ENCODE measurements around the gene ADCYAP1.

ADCYAP1 gene

GRCh38 chr18:910247-910646, 5.6 kb downstream of the ADCYAP1 start:
- DNase-seq, result no peak

DNA sequence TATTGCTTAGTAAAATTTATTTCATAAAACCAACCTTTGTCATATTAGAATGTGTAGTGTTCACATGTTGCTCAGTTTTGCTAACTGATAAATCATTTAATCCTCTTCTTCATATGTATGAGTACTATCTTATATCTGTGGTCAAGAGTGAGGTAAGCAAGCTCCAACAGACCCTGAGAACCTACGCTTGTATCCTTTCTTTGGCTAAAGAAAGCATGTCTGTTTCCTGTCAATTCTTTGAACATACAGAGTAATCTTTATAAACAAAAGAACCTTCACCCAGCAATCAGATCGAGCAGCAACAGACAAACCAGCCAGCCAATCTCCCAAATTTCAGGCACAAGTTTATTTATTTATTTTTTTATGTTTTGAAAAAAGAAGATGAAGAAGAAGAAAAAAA, 6.4 kb downstream of the ADCYAP1 start:
- no peak for DNase-seq

DNA sequence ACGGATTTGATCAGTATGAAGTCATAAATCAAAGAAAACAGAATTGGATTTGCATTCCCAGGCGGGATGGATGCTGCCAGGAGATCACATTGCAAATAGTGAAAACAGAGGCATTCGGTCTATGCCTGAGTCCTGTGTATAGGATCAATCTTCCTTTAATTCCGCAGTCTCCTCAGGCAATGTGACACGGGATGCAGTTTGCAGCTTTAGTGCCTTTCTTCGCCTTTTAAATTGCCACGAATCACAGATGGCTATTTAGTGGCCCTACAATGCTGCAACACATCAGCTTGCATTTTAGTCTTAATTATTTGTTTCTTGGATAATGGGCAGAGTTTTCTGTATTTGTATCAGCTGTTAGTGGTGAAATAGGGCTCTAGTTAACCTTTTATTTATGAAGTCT, 6.8 kb downstream of the ADCYAP1 start:
- no peak for DNase-seq

DNA sequence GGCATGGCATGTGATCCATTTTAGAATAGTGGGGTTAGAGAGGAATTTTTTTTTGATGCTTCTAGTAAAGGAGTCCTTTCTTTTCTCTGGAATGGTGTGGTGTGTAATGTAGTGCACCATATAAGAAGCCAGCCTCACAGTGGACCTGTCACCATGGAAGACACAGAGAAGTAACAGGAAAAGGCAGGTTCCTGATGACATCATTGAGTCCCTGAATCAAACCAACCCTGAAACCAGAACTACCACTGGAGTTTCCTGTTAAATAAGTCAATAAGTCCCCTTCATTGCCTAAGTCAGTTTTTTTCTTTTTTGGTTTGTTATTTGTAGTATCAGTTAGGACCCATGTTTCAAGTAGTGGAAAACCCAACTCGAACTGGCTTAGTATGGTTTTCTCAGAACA, 11.9 kb downstream of the ADCYAP1 start:
- DNase-seq, result no peak

DNA sequence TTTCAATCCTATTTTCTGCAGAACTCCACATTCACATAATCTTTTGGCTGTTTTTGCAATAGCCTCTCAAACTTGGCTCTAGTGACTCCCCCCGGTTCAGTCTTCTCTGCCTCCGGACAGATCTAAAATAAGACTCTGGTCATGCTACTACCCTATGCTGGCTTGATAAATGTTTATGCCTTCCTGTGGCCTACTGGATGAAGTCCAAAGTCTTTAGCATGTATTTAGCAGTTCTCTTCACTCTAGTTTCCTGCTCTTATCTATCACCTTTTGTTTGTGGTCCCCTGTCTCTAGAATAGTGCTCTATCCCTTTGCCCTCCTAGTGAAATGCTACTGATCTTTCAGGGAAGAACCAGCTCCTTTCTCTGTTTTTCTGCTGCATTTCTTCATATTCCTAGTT, 14.4 kb downstream of the ADCYAP1 start:
- DNase-seq, result no peak

DNA sequence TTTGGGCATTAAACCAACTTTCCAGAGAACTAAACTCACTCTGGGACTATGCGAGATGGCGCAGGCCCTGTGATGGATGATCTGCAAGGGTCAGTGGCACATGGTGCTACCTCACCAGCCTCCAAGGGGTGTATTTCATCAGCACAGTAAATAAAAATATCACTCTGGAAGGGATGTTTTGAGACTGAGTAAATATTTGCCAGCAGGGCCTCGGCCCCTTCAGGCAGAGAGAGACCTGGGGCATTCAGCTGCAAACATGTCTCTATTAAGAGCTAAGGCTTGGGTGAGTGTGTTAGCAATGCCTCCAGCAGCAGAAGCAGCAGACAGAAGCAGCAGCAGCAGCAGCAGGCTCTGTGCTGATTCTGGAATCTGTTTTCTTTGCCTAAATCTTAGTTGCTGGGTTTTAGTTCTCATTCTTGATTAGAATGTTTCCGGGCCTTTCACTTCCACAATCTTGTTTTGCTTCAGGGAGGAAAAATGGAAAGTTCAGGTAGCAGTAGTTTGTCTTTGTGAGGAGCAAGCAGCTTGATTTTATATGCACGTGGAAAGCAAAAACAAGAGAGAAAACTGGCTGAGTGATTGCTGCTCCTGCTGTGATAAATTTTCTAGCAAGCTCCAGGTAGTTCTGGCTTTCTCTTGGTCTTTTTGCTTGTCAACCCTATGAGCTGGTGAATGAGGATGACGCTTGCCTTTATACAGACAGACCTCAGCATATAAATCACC, 18.6 kb downstream of the ADCYAP1 start:
- no peak for DNase-seq

DNA sequence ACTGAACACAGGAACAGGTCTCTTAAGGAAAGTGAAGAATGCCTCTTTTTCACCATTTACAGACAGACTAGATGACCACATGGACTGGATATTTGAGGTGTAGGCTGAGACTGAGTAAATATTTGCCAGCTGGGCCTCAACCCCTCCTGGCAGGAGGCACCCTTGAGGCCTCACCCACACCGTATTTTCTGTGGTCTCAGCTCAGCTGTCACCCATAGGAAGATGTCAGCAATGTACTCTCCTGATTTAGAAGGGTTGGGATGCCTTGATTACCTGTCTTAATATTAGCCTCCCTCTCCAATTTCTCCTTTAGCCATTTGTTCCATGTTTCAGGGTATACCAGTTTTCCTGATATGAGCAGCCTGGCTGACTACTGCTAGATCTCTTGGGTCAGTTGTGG, 20.3 kb downstream of the ADCYAP1 start:
- no peak for DNase-seq

DNA sequence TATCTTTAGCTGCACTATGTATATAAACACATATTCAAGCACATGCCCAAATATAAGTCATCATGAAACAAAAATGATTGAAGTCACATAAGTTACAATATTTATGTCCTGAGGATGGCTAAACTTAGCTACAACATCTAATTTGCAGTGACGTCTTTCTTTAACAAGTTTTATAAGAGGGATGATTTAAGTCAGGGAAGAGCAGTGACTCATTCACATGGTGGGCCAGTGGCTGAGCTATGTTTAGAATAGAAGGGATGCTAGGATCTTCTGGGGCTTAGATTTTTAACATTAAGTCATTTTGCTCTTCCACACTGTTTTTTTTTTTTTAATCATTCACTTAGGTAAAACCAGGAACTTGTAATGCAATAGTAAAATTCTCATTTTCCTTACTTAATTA, 22.3 kb downstream of the ADCYAP1 start:
- no peak for DNase-seq

DNA sequence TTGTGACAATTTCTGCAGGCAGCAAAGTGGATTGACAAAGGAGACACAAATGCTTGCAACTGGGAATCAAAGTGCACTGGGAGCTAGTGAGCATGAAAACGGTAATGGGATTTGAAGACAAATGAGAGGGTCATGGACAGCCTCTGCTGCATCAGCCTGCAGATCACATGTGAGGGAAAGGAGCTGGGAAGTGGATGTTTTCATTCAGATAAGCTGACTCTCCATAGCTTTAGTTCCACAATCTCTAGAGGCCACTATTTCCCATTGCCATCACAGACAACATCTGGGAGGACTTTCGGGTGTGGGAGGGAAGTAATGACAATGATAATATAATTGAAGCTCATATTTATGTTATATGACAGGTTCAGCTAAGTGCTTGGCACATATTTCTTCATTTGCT, 28.4 kb downstream of the ADCYAP1 start:
- DNase-seq, result no peak

DNA sequence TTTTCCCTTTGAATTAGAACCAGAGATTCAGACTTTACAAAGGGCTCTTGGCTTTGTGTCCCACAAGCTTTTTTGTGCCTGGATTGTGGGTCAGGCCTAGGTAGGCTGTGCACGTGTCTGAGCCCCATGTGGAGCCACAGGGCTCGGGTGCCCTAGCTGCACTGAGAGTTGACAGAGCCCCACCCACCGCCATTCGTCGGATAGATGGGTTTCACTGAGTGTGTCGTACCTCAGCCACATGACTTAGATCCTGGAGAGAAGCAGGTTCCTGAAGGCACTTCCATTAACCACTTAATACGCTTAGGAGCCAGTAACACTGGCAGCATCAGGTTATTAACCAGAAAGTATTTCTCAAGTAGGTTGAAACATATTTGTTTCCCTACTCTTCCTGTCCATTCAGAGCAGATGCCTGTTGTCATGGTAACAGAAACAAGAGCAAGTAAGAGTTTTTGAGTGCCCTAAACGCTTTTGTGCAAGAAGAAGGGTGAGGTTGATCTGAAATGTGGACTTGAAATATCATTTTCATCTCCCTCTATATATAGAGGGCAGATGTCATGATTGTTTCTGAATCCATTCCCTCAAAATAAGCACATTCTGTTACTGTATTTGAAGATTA, 30.0 kb downstream of the ADCYAP1 start:
- no peak for DNase-seq

DNA sequence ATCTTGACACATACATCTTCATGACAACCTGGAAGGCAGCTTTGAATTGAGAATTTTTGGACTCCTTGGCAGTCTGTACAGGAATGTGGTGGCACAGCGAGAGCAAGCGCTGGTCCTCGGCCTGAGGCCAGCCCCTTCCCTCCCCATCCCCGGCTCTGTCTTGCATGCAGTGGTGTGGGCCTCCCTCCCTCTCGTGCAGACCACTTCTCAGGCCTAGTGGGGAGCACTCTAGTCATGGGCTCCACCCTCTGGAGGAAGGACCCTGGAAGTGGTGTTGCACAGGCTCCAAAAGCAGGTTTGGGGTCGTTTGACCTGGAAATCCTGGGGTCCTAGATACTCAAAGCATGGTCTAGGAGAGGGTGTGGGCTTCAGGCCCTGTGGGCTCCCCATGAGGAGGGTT, 32.3 kb downstream of the ADCYAP1 start:
- no peak for DNase-seq

- DNase-seq, result no peak
These were observed 34.5 kb downstream of the ADCYAP1 start for GRCh38 chr18:939166-939565.

DNA sequence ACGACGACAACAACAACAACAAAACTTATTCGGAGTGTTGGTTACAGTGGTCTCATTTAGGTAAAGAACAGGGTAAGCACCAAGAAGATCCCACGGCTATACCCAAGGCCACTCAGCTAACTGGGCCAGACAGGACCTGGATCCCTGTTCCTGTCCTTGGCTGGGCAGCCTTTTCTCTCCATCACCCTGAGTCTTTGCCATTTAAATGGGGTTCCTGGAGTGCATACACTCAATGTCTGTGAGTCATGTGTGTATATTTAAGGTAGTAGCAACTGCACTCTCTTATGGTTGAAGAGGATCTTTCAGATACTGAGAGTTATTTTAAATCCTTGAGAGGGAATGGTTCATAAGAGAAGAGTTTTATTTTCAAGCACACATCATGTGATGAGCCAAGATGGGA, 35.3 kb downstream of the ADCYAP1 start:
- DNase-seq, result no peak

- DNase-seq, result no peak
These were observed 36.7 kb downstream of the ADCYAP1 start for GRCh38 chr18:941331-941730.

DNA sequence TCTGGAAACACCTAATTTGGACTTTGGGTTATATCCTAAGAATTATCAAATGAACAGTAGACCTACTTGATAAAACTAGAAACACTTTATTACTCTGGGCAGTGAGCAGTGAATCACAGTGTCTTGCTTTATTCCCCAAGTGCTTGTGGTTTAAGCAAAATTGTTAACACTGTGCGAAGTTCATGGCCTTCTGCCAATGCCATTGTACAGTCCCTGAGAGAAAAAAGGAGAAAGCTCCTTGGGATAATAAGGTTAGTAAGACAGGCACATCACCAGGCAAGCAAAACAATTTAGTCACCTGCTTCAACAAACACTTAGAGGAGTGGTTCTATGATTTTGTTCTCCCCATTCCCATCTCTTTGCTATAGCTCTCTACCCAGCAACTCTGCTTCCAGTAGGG, 39.8 kb downstream of the ADCYAP1 start:
- no peak for DNase-seq

DNA sequence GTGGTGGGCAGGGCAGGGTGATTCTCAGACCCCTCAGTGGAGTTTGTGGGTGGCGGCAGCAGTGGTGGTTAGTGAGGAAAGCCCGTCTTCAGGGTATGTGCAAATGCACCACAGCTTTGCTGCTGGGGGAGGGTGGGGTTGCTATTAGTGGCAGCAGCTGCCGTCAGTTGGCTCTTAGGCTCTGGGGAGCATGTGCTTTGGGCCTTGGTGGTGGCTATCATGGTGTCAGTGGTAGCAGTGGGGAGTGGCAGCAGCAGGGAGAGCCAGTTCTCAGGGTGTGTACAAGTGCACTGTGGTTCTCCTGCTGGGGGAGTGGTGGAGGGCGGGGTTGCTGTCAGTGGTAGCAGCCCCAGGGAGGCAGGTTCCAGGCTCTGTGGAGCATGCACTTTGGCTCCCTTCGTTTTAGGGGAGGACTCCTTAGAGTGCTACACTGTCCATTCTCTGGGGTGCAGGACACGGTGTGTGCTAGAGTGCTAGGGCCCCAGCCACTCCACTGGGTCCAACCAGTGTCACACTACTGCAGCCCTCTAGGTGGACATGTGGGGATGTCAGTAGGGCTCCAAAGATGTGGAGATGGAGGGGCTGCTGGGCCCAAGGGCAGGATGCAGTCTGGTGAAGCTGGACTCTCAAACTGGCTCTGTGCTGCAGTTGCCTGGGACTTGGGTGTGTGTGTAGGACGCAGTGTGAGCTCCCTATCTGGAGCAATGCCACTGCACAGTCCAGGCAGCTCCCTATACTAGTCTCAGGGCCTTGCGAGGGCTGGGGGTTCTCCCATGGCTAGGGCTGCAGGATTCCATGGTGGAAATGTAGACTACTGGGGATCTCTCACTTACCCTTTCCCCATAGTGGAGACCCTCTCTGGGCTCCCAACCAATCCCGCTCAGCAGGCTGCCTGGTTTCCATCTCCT, 45.3 kb downstream of the ADCYAP1 start:
- no peak for DNase-seq

DNA sequence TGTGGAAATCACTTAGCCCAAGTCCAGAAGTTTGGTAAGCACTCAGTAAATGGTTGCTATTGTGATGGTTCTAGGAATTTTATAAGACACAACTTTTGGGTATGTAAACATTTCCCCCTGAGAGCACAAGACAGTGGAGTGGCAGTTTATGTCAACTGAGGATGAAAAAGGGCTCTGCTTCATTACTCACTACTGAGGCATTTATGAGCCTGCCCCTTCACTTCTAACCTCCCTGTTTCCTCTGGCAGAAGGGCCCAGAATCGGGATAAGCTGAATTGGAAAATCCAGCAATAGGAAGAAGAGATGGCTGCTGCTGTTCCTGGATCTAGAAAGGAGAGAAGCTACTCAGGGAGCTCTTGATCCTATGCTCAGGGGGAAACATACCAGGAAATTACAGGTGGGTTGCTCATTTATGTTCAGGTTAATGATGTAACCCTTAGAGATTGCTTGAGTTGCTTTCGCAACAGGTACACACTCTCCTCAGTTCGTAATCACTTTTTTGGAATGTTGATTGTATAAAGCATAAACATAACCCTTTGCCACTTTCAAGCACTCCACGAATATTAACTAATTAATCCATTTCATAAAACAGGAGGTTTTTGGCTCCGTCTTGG, 46.3 kb downstream of the ADCYAP1 start:
- DNase-seq, result no peak

- no peak for DNase-seq
These were observed 50.9 kb downstream of the ADCYAP1 start for GRCh38 chr18:955384-956066.

GRCh38 chr18:957829-958228, 53.2 kb downstream of the ADCYAP1 start:
- no peak for DNase-seq

DNA sequence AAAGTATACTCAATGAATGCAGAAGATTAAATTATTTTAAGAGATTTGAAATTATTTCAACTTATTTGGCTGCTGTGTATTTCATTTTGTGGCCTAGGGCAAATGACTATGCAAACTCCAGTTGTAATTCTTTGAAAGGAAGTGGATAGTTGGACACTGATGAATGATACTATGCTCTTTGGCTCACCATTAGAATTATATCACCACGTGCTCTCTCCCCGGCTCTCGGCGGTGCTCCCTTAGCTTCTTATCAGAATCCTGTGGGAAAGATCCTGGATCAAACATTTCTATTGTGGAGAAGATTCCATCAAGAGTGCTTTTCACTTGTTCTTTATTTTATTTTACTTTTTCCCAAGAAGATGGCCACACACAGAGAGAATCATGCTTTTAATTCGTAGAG, 55.2 kb downstream of the ADCYAP1 start:
- no peak for DNase-seq
